Measurements from ENCODE around the gene SULF2. TPM values are rescaled to one million over a fixed set of nuclear protein-coding genes. Genes with fewer than 3 reads are reported as not detected.

SULF2 gene
- total and polyA plus RNA-seq, 9 of the 15 experiments (the other 6 are each of a cell fraction or from before 2014, with no cell fraction given) = 0.33 TPM; not detected in 8

- H3K27ac ChIP-seq (ENCODE audit: extremely low read depth, low read depth, low read length) = no peak overlapping the region
- no peak overlapping the region for H3K9ac ChIP-seq (ENCODE audit: insufficient read depth in 1 of 2, low read depth in 2 of 2, low read length in 2 of 2)
- BruUV-seq (replicated peaks) = no TSS peak
- ChIA-PET CTCF (ENCODE audit: low intra/inter-chr PET ratio) (no interaction called here), POLR2A (no interaction called here)
- no peak overlapping the region for H3K4me3 ChIP-seq
- no peaks in the 10 kb centered on the region for H3K4me1 ChIP-seq (replicated peaks in 1 of 2; ENCODE audit: control insufficient read depth in 2 of 2, insufficient read depth in 2 of 2, low read length in 2 of 2)
- in situ Hi-C loops (cut with MboI) (loop anchor here (5.0 kb wide), 1 partner anchor 77 kb away; no protein-coding TSS in a partner anchor), intact Hi-C loops (cut with micrococcal nuclease) (no loop called here)
- H3K9me1 ChIP-seq (ENCODE audit: control insufficient read depth, insufficient read depth, low read length) = no peaks in the 10 kb centered on the region
- H3K36me3 ChIP-seq (ENCODE audit: control insufficient read depth, insufficient read depth, low read length) = no peaks in the 10 kb centered on the region
- FAIRE-seq (no peak), DNase-seq (ENCODE audit: extremely low read depth in 1 of 4, low spot score in 3 of 4) (no peak), ATAC-seq (no peak)
- TF ChIP-seq PHB (CRISPR knock-in tag; IDR thresholded peaks at IDR 0.05) = no peak
- TF ChIP-seq RBM25 (IDR thresholded peaks at IDR 0.05; ENCODE audit: low read depth, low read length, severe bottlenecking) = peak; percentile 52
- peak in 1 of 3 experiments; percentile 4; a peak in 1 of 6 replicates for TF ChIP-seq ZBTB11 (CRISPR knock-in tag; IDR thresholded peaks at IDR 0.05)
- H3K27me3 ChIP-seq (ENCODE audit: control insufficient read depth in 2 of 2, insufficient read depth in 2 of 2, low read length in 2 of 2) = peaks cover under 1 to 16% of the 10 kb centered on the region in 2 experiments; a peak in 3 of 5 replicates
- H2AFZ ChIP-seq (ENCODE audit: low read depth, low read length) = no peak overlapping the region
- H3K79me2 ChIP-seq (ENCODE audit: control insufficient read depth, insufficient read depth, low read length) = no peaks in the 10 kb centered on the region
- peaks cover 2% of the 10 kb centered on the region; the same call in 1 of the 2 replicates for H4K20me1 ChIP-seq (replicated peaks; ENCODE audit: control insufficient read depth, insufficient read depth, low read length)
- H3K9me3 ChIP-seq (replicated peaks; ENCODE audit: control insufficient read depth, insufficient read depth, low read depth, low read length) = no peaks in the 10 kb centered on the region
- no peak overlapping the region for H3K4me2 ChIP-seq (ENCODE audit: insufficient read depth, low read length)
- 3% methylated on average over 4 of the region's 4 CpGs for WGBS (ENCODE audit: insufficient coverage, low coverage, missing lambda C conversion rate)
Observed at GRCh38 chr20:47814632-47815415, 29.5 kb upstream of the SULF2 start.
